Measurements from ENCODE around the gene PLA2G6.
A peak's percentile ranks its signal among the peaks of the same experiment; 100 is the strongest.

Gene PLA2G6

GRCh38 chr22:38107692-38108515 lies 73.7 kb downstream of the PLA2G6 start:
- Histone ChIP-seq H3K27me3 (no peaks in the 10 kb centered on the region), H3K4me3 (no peak overlapping the region), H3K36me3 (peaks cover 0 to 15% (median 11%) of the 10 kb centered on the region in 3 donors), H3K4me1 (peaks cover 0 to 8% (median 0%) of the 10 kb centered on the region in 4 donors), H3K27ac (no peak overlapping the region), H3K9me3 (no peaks in the 10 kb centered on the region)
- TF ChIP-seq CTCF (IDR thresholded peaks at IDR 0.05), result no peak
- DNase-seq, result no peak
- intact Hi-C loops (cut with DNase I; ENCODE audit: low total_unique reads), result no loop called here

- no peak for TF ChIP-seq CTCF (IDR thresholded peaks at IDR 0.05)
- Histone ChIP-seq H3K4me3 (no peak overlapping the region), H3K9me3 (no peaks in the 10 kb centered on the region), H3K4me1 (peaks cover 0 to 8% (median 0%) of the 10 kb centered on the region in 4 donors), H3K27ac (no peak overlapping the region), H3K27me3 (no peaks in the 10 kb centered on the region), H3K36me3 (peaks cover 0 to 6% (median 5%) of the 10 kb centered on the region in 3 donors)
- no peak for DNase-seq
- intact Hi-C loops (cut with DNase I; ENCODE audit: low total_unique reads), result no loop called here
Observed at GRCh38 chr22:38106814-38107578, 74.6 kb downstream of the PLA2G6 start.

- no peaks in the 10 kb centered on the region for H3K9me3 ChIP-seq
- no peak overlapping the region for H3K27ac ChIP-seq
- H3K4me1 ChIP-seq, result peaks cover 0 to 8% (median 0%) of the 10 kb centered on the region in 4 donors
- intact Hi-C loops (cut with DNase I; ENCODE audit: low total_unique reads), result no loop called here
- H3K4me3 ChIP-seq, result no peak overlapping the region
- DNase-seq, result no peak
- TF ChIP-seq CTCF (IDR thresholded peaks at IDR 0.05), result peak; percentile 28 to 35
- H3K27me3 ChIP-seq, result no peaks in the 10 kb centered on the region
- no peaks in the 10 kb centered on the region for H3K36me3 ChIP-seq
Observed at GRCh38 chr22:38104084-38104483, 77.5 kb downstream of the PLA2G6 start.

GRCh38 chr22:38103641-38104040 lies 78.0 kb downstream of the PLA2G6 start:
- Histone ChIP-seq H3K9me3 (no peaks in the 10 kb centered on the region), H3K27me3 (no peaks in the 10 kb centered on the region), H3K4me3 (no peak overlapping the region), H3K27ac (no peak overlapping the region), H3K36me3 (no peaks in the 10 kb centered on the region), H3K4me1 (peaks cover 0 to 11% (median 1%) of the 10 kb centered on the region in 4 donors)
- intact Hi-C loops (cut with DNase I; ENCODE audit: low total_unique reads), result no loop called here
- no peak for TF ChIP-seq CTCF (IDR thresholded peaks at IDR 0.05)
- DNase-seq, result no peak

GRCh38 chr22:38098410-38099249 lies 83.0 kb downstream of the PLA2G6 start:
- no peak for TF ChIP-seq CTCF (IDR thresholded peaks at IDR 0.05)
- intact Hi-C loops (cut with DNase I; ENCODE audit: low total_unique reads), result no loop called here
- peaks cover 0 to 16% (median 8%) of the 10 kb centered on the region in 4 donors for H3K4me1 ChIP-seq
- DNase-seq, result no peak
- no peaks in the 10 kb centered on the region for H3K9me3 ChIP-seq
- H3K27me3 ChIP-seq, result no peaks in the 10 kb centered on the region
- peak overlapping the region in 1 of 2 donors; percentile 26 for H3K27ac ChIP-seq
- no peaks in the 10 kb centered on the region for H3K36me3 ChIP-seq
- no peak overlapping the region for H3K4me3 ChIP-seq
